SK-N-SH (cell line): ENCODE data around the gene YEATS4. TPM values are rescaled to one million over a fixed set of nuclear protein-coding genes. Genes with fewer than 3 reads are reported as not detected.

Source experiments
- CTCF ChIA-PET: fragments of 300-600, 350-600 bp; formaldehyde crosslinking; extraction: SDS; loops from one replicate; lab custom pipeline; 2021; lab: Yijun Ruan, JAX
- POLR2A ChIA-PET: fragments of 350-600 bp; sonication (Branson Sonifier 250); formaldehyde crosslinking; extraction: SDS; loops from one replicate; lab custom pipeline; 2020; ENCODE audit warnings: antibody characterized with exemption, inconsistent platforms; lab: Yijun Ruan, JAX
- DNase-seq: peaks from one replicate; pipeline ENCODE4 v3.0.0; 2012
- H2AFZ ChIP-seq: fragments of 200-600 bp; sonication (generic); 2 replicates; pipeline ENCODE4 v1.8.1; 2016; ENCODE audit warnings: antibody characterized with exemption, mild to moderate bottlenecking, low read depth
- H3F3A ChIP-seq: fragments of 200-600 bp; sonication (generic); replicated peaks from 2 replicates; pipeline ENCODE3; 2016; ENCODE audit warnings: antibody characterized with exemption, mild to moderate bottlenecking; ENCODE audit not compliant: insufficient read depth
- H3K27ac ChIP-seq, 2 experiments: fragments of 200-500 bp in 1 of 2; fragments of 200-600 bp in 1 of 2; sonication (Bioruptor generic) in 1 of 2; sonication (generic), shearing (Covaris generic) in 1 of 2; 2 replicates each; pipeline versions ENCODE4 v1.5.1 to v1.6.1; 2014 to 2016; ENCODE audit warnings: low read depth in 2 of 2, inconsistent platforms in 1 of 2, low read length in 1 of 2, mild to moderate bottlenecking in 1 of 2, mixed read lengths in 1 of 2
- H3K27me3 ChIP-seq: fragments of 200-600 bp; sonication (generic), shearing (Covaris generic); 2 replicates; pipeline ENCODE4 v1.6.1; 2016; ENCODE audit warnings: mixed run types; ENCODE audit not compliant: insufficient read depth
- H3K36me3 ChIP-seq, 2 experiments: fragments of 200-500 bp in 1 of 2; fragments of 200-600 bp in 1 of 2; sonication (Bioruptor generic) in 1 of 2; sonication (generic) in 1 of 2; replicated peaks in 1 of 2; 2 replicates each; pipeline versions ENCODE3 to v1.5.1; 2014 to 2016; ENCODE audit warnings: low read length in 1 of 2, mild to moderate bottlenecking in 1 of 2; ENCODE audit not compliant: insufficient read depth in 2 of 2, control insufficient read depth in 1 of 2
- H3K4me1 ChIP-seq, 2 experiments: fragments of 200-500 bp in 1 of 2; fragments of 200-600 bp in 1 of 2; sonication (Bioruptor generic) in 1 of 2; sonication (generic), shearing (Covaris generic) in 1 of 2; 2 replicates each; pipeline versions ENCODE4 v1.5.1 to v1.6.1; 2014 to 2016; ENCODE audit warnings: low read depth in 1 of 2, low read length in 1 of 2, mixed run types in 1 of 2; ENCODE audit not compliant: insufficient read depth in 2 of 2, control insufficient read depth in 1 of 2
- H3K4me2 ChIP-seq: fragments of 200-600 bp; sonication (generic), shearing (Covaris generic); 2 replicates; pipeline ENCODE4 v1.6.1; 2017; ENCODE audit warnings: mixed run types
- H3K4me3 ChIP-seq, 2 experiments: fragments of 200-500 bp in 1 of 2; fragments of 200-600 bp in 1 of 2; sonication (Bioruptor generic) in 1 of 2; sonication (generic), shearing (Covaris generic) in 1 of 2; 2 replicates each; pipeline versions ENCODE4 v1.5.1 to v1.8.1; 2014 to 2016; ENCODE audit warnings: low read depth in 2 of 2, inconsistent platforms in 1 of 2, low read length in 1 of 2, mild to moderate bottlenecking in 1 of 2, mixed read lengths in 1 of 2, moderate library complexity in 1 of 2
- H3K79me2 ChIP-seq: fragments of 200-600 bp; sonication (generic); 2 replicates; pipeline ENCODE4 v1.8.1; 2017; ENCODE audit warnings: mild to moderate bottlenecking; ENCODE audit not compliant: insufficient read depth
- H3K9ac ChIP-seq: fragments of 200-600 bp; sonication (generic); 2 replicates; pipeline ENCODE4 v1.6.1; 2017; ENCODE audit warnings: mixed run types
- H3K9me2 ChIP-seq: fragments of 200-600 bp; sonication (generic); 2 replicates; pipeline ENCODE4 v1.6.1; 2017; ENCODE audit warnings: mixed run types
- H3K9me3 ChIP-seq: fragments of 200-600 bp; sonication (generic); 2 replicates; pipeline ENCODE4 v1.6.1; 2017; ENCODE audit warnings: mixed run types, mild to moderate bottlenecking, moderate library complexity
- H4K20me1 ChIP-seq: fragments of 200-600 bp; sonication (generic); 2 replicates; pipeline ENCODE4 v1.6.1; 2017; ENCODE audit warnings: mild to moderate bottlenecking, mixed run types; ENCODE audit not compliant: insufficient read depth
- ELF1 ChIP-seq: IDR thresholded peaks from 2 replicates; pipeline ENCODE4 v1.4.0; 2012
- FOSL2 ChIP-seq: IDR thresholded peaks from 2 replicates; pipeline ENCODE4 v1.4.0; 2012; ENCODE audit warnings: low read depth, mild to moderate bottlenecking, moderate library complexity, borderline replicate concordance
- FOXJ3 ChIP-seq: sonication (generic); formaldehyde crosslinking; IDR thresholded peaks from 2 replicates; pipeline ENCODE4 v1.5.1; 2020; ENCODE audit warnings: mild to moderate bottlenecking, missing genetic modification reagents
- GABPA ChIP-seq: IDR thresholded peaks from 2 replicates; pipeline ENCODE4 v1.4.0; 2012; ENCODE audit warnings: low read depth, mild to moderate bottlenecking
- GATA2 ChIP-seq: sonication (generic); formaldehyde crosslinking; IDR thresholded peaks from 2 replicates; pipeline ENCODE4 v1.5.0; 2020; ENCODE audit warnings: mild to moderate bottlenecking, missing genetic modification reagents
- IRF3 ChIP-seq: fragments of 150-350 bp; IDR thresholded peaks from 2 replicates; pipeline ENCODE4 v1.6.1; 2016; ENCODE audit warnings: mild to moderate bottlenecking, low read depth, low read length
- JUND ChIP-seq: IDR thresholded peaks from 2 replicates; pipeline ENCODE4 v1.4.0; 2012
- MAX ChIP-seq: IDR thresholded peaks from 2 replicates; pipeline ENCODE4 v1.4.0; 2012; ENCODE audit warnings: low read depth
- MXI1 ChIP-seq: IDR thresholded peaks from 2 replicates; pipeline ENCODE4 v1.6.1; 2012; ENCODE audit warnings: mild to moderate bottlenecking, low read depth, low read length, improper control_type of control experiment
- TAF1 ChIP-seq: IDR thresholded peaks from 2 replicates; pipeline ENCODE4 v1.6.1; 2012; ENCODE audit warnings: low read depth, mild to moderate bottlenecking, low read length, moderate library complexity, borderline replicate concordance
- TCF12 ChIP-seq: IDR thresholded peaks from 2 replicates; pipeline ENCODE4 v1.4.0; 2012
- USF2 ChIP-seq: fragments of 150-350 bp; IDR thresholded peaks from 2 replicates; pipeline ENCODE4 v1.6.1; 2017; ENCODE audit warnings: antibody characterized with exemption, low read length, low read depth, borderline replicate concordance
- YY1 ChIP-seq: IDR thresholded peaks from 2 replicates; pipeline ENCODE4 v1.4.0; 2012; ENCODE audit warnings: low read depth, mild to moderate bottlenecking
- ZBTB33 ChIP-seq: IDR thresholded peaks from 2 replicates; pipeline ENCODE4 v1.4.0; 2012; ENCODE audit warnings: low read depth, borderline replicate concordance
- WGBS: methylation state at CpG from one replicate; pipeline ENCODE4 v1.1.6; 2017; ENCODE audit warnings: low lambda C conversion rate; 5-methylcytosine and 5-hydroxymethylcytosine counted together
- polyA plus RNA-seq, 3 experiments: library from polyadenylated mRNA; depleted of rRNA; stranded (reverse); fragments of >200 nt; gene quantifications; 2 replicates each; pipeline ENCODE4 v1.2.3, GENCODE V29; 2012

YEATS4 gene
- polyA plus RNA-seq, 1 of the 3 experiments (the other 2 are of a cell fraction), result 11.4 TPM

- TF ChIP-seq USF2, result no peak
Measured at GRCh38 chr12:69425417-69425816, 65.9 kb downstream of the YEATS4 start (continued).

GRCh38 chr12:69428351-69429073, 69.0 kb downstream of the YEATS4 start:
- H4K20me1 ChIP-seq, result no peaks in the 10 kb centered on the region
- WGBS, result 94% methylated on average over 7 of the region's 7 CpGs
- ChIA-PET CTCF (interaction anchor here (1.2 to 2.0 kb wide), 2 partner anchors 129 to 142 kb away, joined by 3 to 10 read pairs; no protein-coding TSS in a partner anchor), POLR2A (no interaction called here)
- H3K4me2 ChIP-seq, result no peak overlapping the region
- no peaks in the 10 kb centered on the region for H3K9me3 ChIP-seq
- no peak overlapping the region for H3K9ac ChIP-seq
- H3K4me1 ChIP-seq, result no peaks in the 10 kb centered on the region
- no peaks in the 10 kb centered on the region for H3K36me3 ChIP-seq
- no peaks in the 10 kb centered on the region for H3K27me3 ChIP-seq
- no peak overlapping the region for H3K4me3 ChIP-seq
- TF ChIP-seq TAF1 (no peak), YY1 (no peak), GATA2 (CRISPR knock-in tag) (no peak), IRF3 (no peak), JUND (no peak), GABPA (no peak), ZBTB33 (no peak)
- no peaks in the 10 kb centered on the region for H3K79me2 ChIP-seq
- H2AFZ ChIP-seq, result no peak overlapping the region
- no peaks in the 10 kb centered on the region for H3K9me2 ChIP-seq
- DNase-seq, result no peak
- no peak overlapping the region for H3K27ac ChIP-seq
- no peaks in the 10 kb centered on the region for H3F3A ChIP-seq

- H4K20me1 ChIP-seq, result no peaks in the 10 kb centered on the region
- H3K27ac ChIP-seq, result no peak overlapping the region
- ChIA-PET CTCF (no interaction called here), POLR2A (no interaction called here)
- no peak overlapping the region for H2AFZ ChIP-seq
- H3K9ac ChIP-seq, result no peak overlapping the region
- no peaks in the 10 kb centered on the region for H3K79me2 ChIP-seq
- no peaks in the 10 kb centered on the region for H3K27me3 ChIP-seq
- no peak overlapping the region for H3K4me2 ChIP-seq
- H3K4me1 ChIP-seq, result no peaks in the 10 kb centered on the region
- H3K4me3 ChIP-seq, result no peak overlapping the region
- WGBS, result 93% methylated on average over 8 of the region's 8 CpGs
- no peaks in the 10 kb centered on the region for H3K9me3 ChIP-seq
- H3F3A ChIP-seq, result no peaks in the 10 kb centered on the region
- no peak for DNase-seq
- no peaks in the 10 kb centered on the region for H3K36me3 ChIP-seq
- no peaks in the 10 kb centered on the region for H3K9me2 ChIP-seq
- TF ChIP-seq ELF1 (no peak), GATA2 (CRISPR knock-in tag) (no peak), MAX (no peak), JUND (no peak), YY1 (no peak), USF2 (no peak), FOSL2 (no peak), MXI1 (no peak), TCF12 (no peak), FOXJ3 (CRISPR knock-in tag) (no peak)
Measured at GRCh38 chr12:69430942-69431590, 71.5 kb downstream of the YEATS4 start.
